SK-MEL-5 (cell line): ENCODE measurements around the gene CPXM2. TPM values are rescaled to one million over a fixed set of nuclear protein-coding genes. Genes with fewer than 3 reads are reported as not detected.
A peak's percentile ranks its signal among the peaks of the same experiment; 100 is the strongest.

ENCODE experiments used
- DNase-seq: peaks from one replicate; pipeline ENCODE4 v3.0.0-alpha.2; 2016; ENCODE audit warnings: low read depth, low spot score
- in situ Hi-C: cut with HindIII; loops from 2 replicates; pipeline ENCODE4 v1.10.0; 2016; ENCODE audit warnings: low sequenced_read_pairs, high pct_unique_total_duplicates, low pct_unique_long_range_greater_than_20kb
- total RNA-seq: library from RNA; depleted of rRNA; stranded (reverse); fragments of >200 nt; shearing (Covaris generic); gene quantifications from 2 replicates; pipeline ENCODE4 v1.2.3, GENCODE V29; 2014

The CPXM2 gene
- total RNA-seq, 1 experiment from 2014 or later = 1.2 TPM

DNA sequence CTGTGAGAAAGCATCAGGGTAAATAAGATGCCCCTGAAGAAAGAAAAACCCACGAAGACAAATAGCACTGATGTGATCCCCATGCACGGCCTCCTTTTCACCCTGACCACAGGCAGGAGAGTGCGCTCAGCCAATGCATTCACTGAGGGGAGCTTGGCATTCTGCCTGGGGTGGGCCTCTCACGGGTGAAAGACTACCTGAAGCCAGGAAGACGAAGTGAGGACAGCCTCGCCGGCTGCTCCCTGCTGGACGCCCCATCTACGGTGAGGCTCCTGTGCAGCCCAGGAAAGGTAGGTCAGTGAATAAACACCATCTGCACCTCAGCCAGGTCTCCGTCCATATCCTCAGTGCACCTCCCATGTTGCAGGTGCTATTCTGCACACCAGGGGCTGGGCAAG lies 32.0 kb downstream of the CPXM2 start:
- no peak for DNase-seq
- in situ Hi-C loops = no loop called here

DNA sequence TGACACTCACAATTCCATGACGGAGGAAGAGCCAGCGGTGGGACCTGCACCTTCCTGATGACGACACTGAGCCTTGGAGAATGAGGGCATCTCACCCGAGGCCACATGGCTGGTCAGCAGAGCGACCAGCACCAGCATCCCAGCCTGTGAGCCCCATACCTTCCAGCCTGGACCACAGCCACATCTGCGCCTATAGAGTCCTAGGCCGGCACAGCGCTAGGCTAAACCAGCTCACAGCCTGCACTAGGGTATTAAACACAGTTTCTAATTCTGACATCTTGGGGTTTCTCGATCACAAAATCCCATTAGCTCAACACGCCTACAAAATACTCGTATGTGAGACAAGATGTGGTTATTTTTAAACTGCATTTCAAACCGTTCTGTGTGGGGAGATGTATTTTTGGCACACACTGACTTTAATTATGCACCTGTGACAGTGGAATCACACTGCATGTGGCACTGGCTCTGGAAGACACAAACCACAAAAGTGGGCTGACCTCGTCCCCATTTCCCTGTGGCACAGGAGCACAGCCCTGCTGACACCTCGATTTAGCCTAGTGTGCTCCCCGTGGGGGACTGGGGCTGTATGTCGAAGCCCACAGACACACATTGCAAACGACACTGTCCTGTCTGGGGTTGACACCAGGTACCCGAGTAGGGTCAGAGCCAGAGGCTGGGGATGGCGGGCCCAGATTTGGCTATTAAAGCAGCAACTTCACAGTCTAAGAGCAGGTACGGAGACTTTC lies 32.5 kb downstream of the CPXM2 start:
- no peak for DNase-seq
- in situ Hi-C loops = no loop called here

DNA sequence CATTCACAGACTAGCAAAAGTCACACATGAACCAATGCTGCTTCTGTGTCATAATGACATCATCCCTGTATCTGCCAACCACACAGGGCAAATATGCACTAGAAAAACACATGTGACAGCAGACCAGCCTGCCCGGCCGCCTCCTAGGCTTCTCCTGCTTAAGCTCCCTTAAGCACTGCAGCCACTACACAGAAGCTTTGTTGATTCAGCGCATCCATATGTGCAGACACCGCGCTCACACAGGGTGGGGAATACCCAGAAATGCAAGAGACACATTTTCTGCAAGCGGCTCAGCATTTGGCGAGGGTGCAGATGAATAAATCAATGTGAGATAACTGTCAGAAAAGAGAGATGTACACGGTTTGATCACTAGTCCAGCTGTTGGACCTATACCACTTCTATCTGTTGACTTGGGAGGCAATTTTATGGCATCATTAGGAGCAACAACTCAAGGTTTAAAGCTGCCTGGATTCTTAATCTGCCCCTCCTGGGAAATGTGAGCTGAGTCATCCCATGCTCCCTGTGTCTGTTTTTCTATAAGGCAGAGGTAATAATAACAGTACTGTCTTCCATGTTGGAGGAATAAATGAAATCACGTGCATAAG lies 33.4 kb downstream of the CPXM2 start:
- in situ Hi-C loops = no loop called here
- DNase-seq = peak; percentile 1

DNA sequence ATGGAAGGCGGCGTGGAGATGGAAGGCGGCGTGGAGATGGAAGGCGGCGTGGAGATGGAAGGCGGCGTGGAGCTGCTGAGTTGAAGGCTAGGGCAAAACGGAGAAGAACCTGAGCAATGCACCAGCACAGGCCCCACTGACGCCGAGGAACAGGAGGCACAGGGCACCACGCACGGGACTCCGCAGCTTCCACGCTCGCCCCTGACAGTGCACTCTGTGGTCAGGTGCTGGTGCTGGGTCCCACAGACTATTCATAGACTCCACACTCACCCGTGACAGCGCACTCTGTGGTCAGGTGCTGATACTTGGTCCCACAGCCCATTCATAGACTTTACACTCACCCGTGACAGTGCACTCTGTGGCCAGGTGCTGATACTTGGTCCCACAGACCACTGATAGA lies 34.0 kb downstream of the CPXM2 start:
- DNase-seq = no peak
- in situ Hi-C loops = no loop called here

DNA sequence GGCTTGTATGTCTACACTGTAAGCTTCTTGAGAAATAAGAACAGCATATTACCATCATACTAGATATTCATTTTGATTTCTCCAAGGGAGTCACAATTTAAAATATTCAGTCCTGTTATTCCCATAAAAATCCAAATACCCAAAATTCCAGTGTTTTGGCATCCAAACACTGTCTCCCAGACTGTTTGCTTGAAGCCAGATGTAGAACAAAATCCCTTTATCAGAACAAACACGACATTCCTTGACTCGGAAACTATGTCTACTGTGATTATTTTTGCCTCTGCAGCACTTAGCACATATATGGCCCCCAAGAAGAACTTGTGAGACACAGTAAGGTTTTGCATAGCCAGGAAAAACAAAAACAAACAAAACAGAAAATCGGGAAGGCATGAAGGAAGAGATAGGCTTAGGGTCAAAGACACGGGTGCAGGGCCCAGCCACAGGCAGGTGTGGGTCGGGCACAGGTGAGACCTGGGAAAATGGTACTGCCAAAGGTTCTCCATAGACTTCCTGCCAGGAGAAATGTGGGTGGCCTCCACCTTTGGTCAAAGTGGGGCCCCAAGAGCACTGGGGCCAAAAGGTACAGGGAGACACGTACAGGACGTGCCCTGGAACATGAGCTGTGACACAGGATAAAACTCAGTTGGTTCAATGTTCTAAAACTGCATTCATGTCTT lies 36.5 kb downstream of the CPXM2 start:
- no peak for DNase-seq
- in situ Hi-C loops = no loop called here

- in situ Hi-C loops = no loop called here
- DNase-seq = no peak
Measured at GRCh38 chr10:123854498-123854897, 37.1 kb downstream of the CPXM2 start.

DNA sequence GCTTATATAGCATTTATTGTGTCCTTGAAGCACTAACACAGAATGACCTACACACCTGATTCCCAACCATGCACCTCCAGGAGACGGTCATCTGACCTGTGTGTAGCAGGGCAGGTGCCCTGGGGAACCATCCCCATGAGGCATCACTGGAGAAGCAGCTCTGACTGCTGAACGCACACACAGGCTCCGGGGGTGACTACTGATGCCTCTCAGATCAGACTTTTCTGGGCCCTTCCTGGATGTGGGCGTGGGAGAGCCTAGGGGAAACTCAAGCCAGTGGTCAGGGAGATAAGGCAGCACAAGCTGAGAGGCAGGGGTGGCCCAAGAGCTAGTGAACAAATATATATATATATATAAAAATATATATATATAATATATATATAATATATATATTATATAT lies 37.6 kb downstream of the CPXM2 start:
- DNase-seq = no peak
- in situ Hi-C loops = no loop called here

- in situ Hi-C loops = no loop called here
- DNase-seq = no peak
Measured at GRCh38 chr10:123852411-123852951, 39.1 kb downstream of the CPXM2 start.

GRCh38 chr10:123848564-123849457 lies 42.8 kb downstream of the CPXM2 start:
- DNase-seq = no peak

GRCh38 chr10:123847686-123848432 lies 43.7 kb downstream of the CPXM2 start:
- DNase-seq = no peak
- in situ Hi-C loops = no loop called here

More at GRCh38 chr10:123848564-123849457, 42.8 kb downstream of the CPXM2 start:
- in situ Hi-C loops = no loop called here

GRCh38 chr10:123843835-123844234 lies 47.8 kb downstream of the CPXM2 start:
- in situ Hi-C loops = no loop called here
- no peak for DNase-seq

DNA sequence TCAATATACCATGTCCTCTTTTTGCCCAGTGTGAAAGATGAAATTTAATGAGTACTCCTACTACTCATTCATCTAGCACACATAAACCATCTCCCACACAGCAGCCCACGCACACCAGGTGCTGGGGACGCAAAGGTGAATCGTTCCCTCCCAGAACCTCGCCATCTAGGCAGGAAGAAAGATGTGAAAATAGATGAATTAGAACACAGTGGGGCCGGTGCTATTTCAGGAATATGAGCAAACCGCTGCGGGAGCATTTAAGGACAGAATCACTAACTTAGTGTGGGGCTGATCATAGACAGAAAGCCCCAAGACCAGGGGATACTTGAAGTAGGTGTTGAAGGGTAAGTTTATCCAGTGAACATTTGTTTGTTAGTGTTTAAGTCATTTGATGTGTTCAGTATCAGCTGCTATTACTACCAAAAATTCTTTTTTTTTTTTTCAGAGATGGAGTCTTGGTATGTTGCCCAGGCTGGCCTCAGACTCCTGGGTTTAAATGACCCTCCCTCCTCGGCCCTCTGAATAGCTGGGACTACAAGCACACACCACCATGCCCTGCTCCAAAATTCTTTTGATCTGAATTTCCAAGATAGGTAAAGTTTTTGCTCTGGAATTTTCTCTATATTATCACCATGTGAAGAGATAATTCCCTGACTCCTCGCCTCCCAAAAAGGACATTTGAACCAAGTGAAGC lies 48.8 kb downstream of the CPXM2 start:
- DNase-seq = no peak
- in situ Hi-C loops = no loop called here

DNA sequence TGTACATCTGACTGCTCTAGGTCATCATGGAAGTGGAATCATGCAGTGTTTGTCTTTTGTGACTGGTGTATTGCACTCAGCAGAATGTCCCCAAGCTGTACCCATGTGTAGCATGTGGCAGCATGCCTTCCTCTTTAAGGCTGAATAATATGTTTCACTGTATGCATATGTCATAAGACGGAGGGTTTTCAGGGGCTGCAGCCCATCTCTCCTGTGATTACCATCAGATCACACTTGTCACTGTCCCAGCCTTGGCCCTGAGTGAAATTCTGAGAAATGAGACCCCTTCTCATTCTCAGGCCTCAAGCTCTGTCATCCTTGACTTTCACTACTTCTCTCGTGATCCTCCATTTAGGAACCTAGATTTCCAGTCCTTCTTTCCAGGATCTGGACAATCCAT lies 50.0 kb downstream of the CPXM2 start:
- DNase-seq = no peak
- in situ Hi-C loops = no loop called here

GRCh38 chr10:123841115-123841514 lies 50.5 kb downstream of the CPXM2 start:
- in situ Hi-C loops = no loop called here
- DNase-seq = no peak

DNA sequence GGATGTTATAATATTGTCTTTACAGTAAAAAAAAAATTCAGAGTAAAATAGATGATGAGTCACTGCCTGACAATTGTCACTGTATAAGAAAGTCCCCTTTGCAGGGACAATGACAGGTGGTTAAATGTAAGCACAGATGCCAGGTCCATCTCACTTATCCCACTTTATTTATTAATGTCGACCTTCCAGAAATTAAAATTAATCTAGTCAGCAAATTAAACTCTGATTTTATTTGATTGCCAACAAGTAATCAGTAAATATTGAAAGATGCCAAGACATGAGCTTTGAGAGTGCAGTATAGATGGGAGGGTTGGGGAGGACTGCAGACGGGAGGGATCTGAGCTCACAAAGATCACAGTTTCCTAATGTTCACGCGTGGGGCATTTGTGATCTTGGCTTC lies 50.9 kb downstream of the CPXM2 start:
- in situ Hi-C loops = no loop called here
- DNase-seq = no peak

DNA sequence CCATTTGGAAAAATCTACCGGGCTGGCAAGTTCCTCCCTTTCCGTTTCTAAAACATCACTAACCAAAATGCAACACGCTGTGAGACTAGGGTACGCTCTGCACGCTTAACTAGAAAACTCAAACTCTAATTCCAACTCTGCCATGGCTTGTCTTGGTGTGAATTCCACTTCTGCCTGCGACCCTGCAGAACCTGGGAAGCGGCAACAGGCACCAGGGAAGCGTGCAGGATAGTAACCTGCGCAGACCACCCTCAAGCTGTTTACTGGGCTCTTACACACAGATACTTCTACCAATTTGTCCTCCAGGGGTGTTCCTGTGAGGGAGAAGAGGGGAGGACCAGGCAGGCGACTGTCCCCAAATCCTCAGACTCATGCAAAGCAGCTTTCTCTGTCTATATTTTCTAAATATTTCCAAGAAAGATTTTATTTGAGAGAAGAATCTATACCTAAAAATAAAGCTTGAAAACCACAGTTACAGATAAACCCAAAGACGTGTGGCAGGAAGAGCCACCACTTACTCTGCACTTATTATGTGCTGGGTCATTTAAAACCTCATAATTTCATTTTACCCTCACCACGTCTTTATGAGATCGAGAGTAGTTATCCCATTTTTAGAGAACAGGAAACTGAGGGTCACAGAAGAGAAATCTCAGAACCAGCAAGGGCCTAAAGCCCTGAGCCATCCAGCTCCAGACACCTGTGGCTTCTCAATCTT lies 52.9 kb downstream of the CPXM2 start:
- in situ Hi-C loops = no loop called here
- no peak for DNase-seq
